ENCODE results near the gene PLA2G4E.

The PLA2G4E gene

GRCh38 chr15:41941644-41942415 is 79.0 kb downstream of the PLA2G4E start:
- no peak overlapping the region for H3K4me3 ChIP-seq (ENCODE audit: low read depth, low read length)

GRCh38 chr15:41940441-41940857 is 80.4 kb downstream of the PLA2G4E start:
- H3K4me3 ChIP-seq (ENCODE audit: low read depth, low read length), result no peak overlapping the region

GRCh38 chr15:41939986-41940385 is 80.9 kb downstream of the PLA2G4E start:
- no peak overlapping the region for H3K4me3 ChIP-seq (ENCODE audit: low read depth, low read length)

GRCh38 chr15:41937568-41937923 is 83.3 kb downstream of the PLA2G4E start:
- H3K4me3 ChIP-seq (ENCODE audit: low read depth, low read length), result no peak overlapping the region

- no peak overlapping the region for H3K4me3 ChIP-seq (ENCODE audit: low read depth, low read length)
These were observed 83.9 kb downstream of the PLA2G4E start for GRCh38 chr15:41936649-41937567.

GRCh38 chr15:41936155-41936554 is 84.7 kb downstream of the PLA2G4E start:
- H3K4me3 ChIP-seq (ENCODE audit: low read depth, low read length), result no peak overlapping the region

- H3K4me3 ChIP-seq (ENCODE audit: low read depth, low read length), result no peak overlapping the region
These were observed 85.2 kb downstream of the PLA2G4E start for GRCh38 chr15:41935566-41936020.

- H3K4me3 ChIP-seq (ENCODE audit: low read depth, low read length), result no peak overlapping the region
These were observed 86.0 kb downstream of the PLA2G4E start for GRCh38 chr15:41934843-41935242.

- no peak overlapping the region for H3K4me3 ChIP-seq (ENCODE audit: low read depth, low read length)
These were observed 87.1 kb downstream of the PLA2G4E start for GRCh38 chr15:41933771-41934170.

- no peak overlapping the region for H3K4me3 ChIP-seq (ENCODE audit: low read depth, low read length)
These were observed 87.5 kb downstream of the PLA2G4E start for GRCh38 chr15:41933326-41933725.

- H3K4me3 ChIP-seq (ENCODE audit: low read depth, low read length), result no peak overlapping the region
These were observed 88.1 kb downstream of the PLA2G4E start for GRCh38 chr15:41932511-41933289.

GRCh38 chr15:41932101-41932500 is 88.7 kb downstream of the PLA2G4E start:
- H3K4me3 ChIP-seq (ENCODE audit: low read depth, low read length), result no peak overlapping the region
